ENCODE data around the gene FBXO40. TPM values are rescaled to one million over a fixed set of nuclear protein-coding genes. Genes with fewer than 3 reads are reported as not detected.
"Not testable (repeated sequence)": the region's sequence is repeated elsewhere in the genome, so short reads cannot be mapped to it uniquely, and the experiment has no call there.

FBXO40 gene
- total RNA-seq, 1 experiment from 2014 or later: not detected

GRCh38 chr3:121594850-121595249 is 1.7 kb downstream of the FBXO40 start:
- Histone ChIP-seq H3K4me2 (no peak overlapping the region), H4K20me1 (ENCODE audit: insufficient read depth) (no peaks in the 10 kb centered on the region), H3K4me3 (no peak overlapping the region), H3K36me3 (ENCODE audit: low read depth) (no peaks in the 10 kb centered on the region), H3K79me2 (ENCODE audit: low read depth) (no peaks in the 10 kb centered on the region), H3F3A (ENCODE audit: insufficient read depth, low read depth) (no peaks in the 10 kb centered on the region), H3K9me3 (ENCODE audit: insufficient read depth, low read depth) (no peaks in the 10 kb centered on the region), H3K9me2 (ENCODE audit: insufficient read depth) (no peaks in the 10 kb centered on the region), H3K4me1 (replicated peaks; ENCODE audit: insufficient read depth) (no peaks in the 10 kb centered on the region), H3K27ac (no peak overlapping the region), H3K27me3 (ENCODE audit: insufficient read depth, low read depth) (no peaks in the 10 kb centered on the region), H2AFZ (no peak overlapping the region)
- ChIA-PET CTCF (no interaction called here), POLR2A (ENCODE audit: unreplicated experiment) (no interaction called here)
- no TSS peak for BruUV-seq (replicated peaks)
- DNase-seq: no peak
- TF ChIP-seq EZH2 (IDR thresholded peaks at IDR 0.05; ENCODE audit: low read depth) (no peak), CTCF (conservative IDR thresholded peaks at IDR 0.05) (no peak)
- intact Hi-C loops (cut with micrococcal nuclease; ENCODE audit: unreplicated experiment): no loop called here

DNA sequence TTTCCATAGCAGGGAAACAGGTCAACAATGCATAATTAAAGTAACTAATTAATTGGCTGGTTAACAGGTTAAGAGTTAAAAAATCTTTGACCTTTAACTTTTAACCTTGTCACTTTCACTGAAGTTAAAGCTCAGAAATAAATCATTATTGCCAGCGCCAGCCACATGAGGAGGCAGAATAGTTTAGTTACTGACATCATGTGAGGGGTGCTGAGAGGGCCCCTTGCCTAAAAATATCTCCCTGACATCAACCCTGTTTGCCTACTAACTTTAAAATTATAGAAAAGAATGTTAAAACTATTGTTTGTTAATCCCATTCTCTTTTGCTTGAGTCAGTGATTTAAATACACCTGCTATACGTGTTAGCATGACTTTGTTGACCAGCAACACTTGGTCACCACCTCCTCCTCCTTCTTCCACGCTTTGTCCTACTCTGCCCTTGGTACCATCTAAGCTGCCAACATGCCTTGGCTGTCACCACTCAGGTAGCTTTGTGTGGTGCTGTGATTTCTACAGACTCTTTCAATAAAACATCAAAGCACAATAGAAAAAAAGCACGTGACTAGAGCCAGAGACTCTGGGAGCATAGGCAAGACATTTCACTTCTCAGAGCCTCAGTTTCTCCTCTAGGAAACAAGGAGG is 2.7 kb downstream of the FBXO40 start:
- Histone ChIP-seq H3K9me3 (ENCODE audit: insufficient read depth, low read depth) (no peaks in the 10 kb centered on the region), H4K20me1 (ENCODE audit: insufficient read depth) (no peaks in the 10 kb centered on the region), H3K79me2 (ENCODE audit: low read depth) (no peaks in the 10 kb centered on the region), H3K27ac (no peak overlapping the region), H3K27me3 (ENCODE audit: insufficient read depth, low read depth) (no peaks in the 10 kb centered on the region), H3F3A (ENCODE audit: insufficient read depth, low read depth) (no peaks in the 10 kb centered on the region), H3K4me1 (replicated peaks; ENCODE audit: insufficient read depth) (no peaks in the 10 kb centered on the region), H3K9me2 (ENCODE audit: insufficient read depth) (no peaks in the 10 kb centered on the region), H2AFZ (no peak overlapping the region), H3K4me3 (no peak overlapping the region), H3K4me2 (no peak overlapping the region), H3K36me3 (ENCODE audit: low read depth) (no peaks in the 10 kb centered on the region)
- TF ChIP-seq CTCF (conservative IDR thresholded peaks at IDR 0.05) (no peak), EZH2 (IDR thresholded peaks at IDR 0.05; ENCODE audit: low read depth) (no peak)
- no peak for DNase-seq
- POLR2A ChIA-PET (ENCODE audit: unreplicated experiment): no interaction called here
- intact Hi-C loops (cut with micrococcal nuclease; ENCODE audit: unreplicated experiment): no loop called here
- BruUV-seq (replicated peaks): no TSS peak
- CTCF ChIA-PET: no interaction called here

GRCh38 chr3:121598564-121598963 is 5.4 kb downstream of the FBXO40 start:
- Histone ChIP-seq H3K27me3 (ENCODE audit: insufficient read depth, low read depth) (no peaks in the 10 kb centered on the region), H3K4me2 (no peak overlapping the region), H2AFZ (no peak overlapping the region), H3K9me3 (ENCODE audit: insufficient read depth, low read depth) (no peaks in the 10 kb centered on the region), H3K27ac (no peak overlapping the region), H3K4me1 (replicated peaks; ENCODE audit: insufficient read depth) (no peaks in the 10 kb centered on the region), H4K20me1 (ENCODE audit: insufficient read depth) (no peaks in the 10 kb centered on the region), H3K4me3 (no peak overlapping the region), H3K9me2 (ENCODE audit: insufficient read depth) (no peaks in the 10 kb centered on the region), H3F3A (ENCODE audit: insufficient read depth, low read depth) (no peaks in the 10 kb centered on the region), H3K36me3 (ENCODE audit: low read depth) (no peaks in the 10 kb centered on the region), H3K79me2 (ENCODE audit: low read depth) (no peaks in the 10 kb centered on the region)
- BruUV-seq (replicated peaks): no TSS peak
- CTCF ChIA-PET: no interaction called here
- DNase-seq: no peak
- intact Hi-C loops (cut with micrococcal nuclease; ENCODE audit: unreplicated experiment): no loop called here
- TF ChIP-seq CTCF (conservative IDR thresholded peaks at IDR 0.05) (no peak), EZH2 (IDR thresholded peaks at IDR 0.05; ENCODE audit: low read depth) (no peak)
- POLR2A ChIA-PET (ENCODE audit: unreplicated experiment): no interaction called here

GRCh38 chr3:121599900-121600299 is 6.7 kb downstream of the FBXO40 start:
- H3K9me2 ChIP-seq (ENCODE audit: insufficient read depth); H3K36me3 ChIP-seq (ENCODE audit: low read depth); H3K4me1 ChIP-seq (replicated peaks; ENCODE audit: insufficient read depth); DNase-seq; H3K4me3 ChIP-seq; H4K20me1 ChIP-seq (ENCODE audit: insufficient read depth); intact Hi-C loops (cut with micrococcal nuclease; ENCODE audit: unreplicated experiment); POLR2A ChIA-PET (ENCODE audit: unreplicated experiment); H3K4me2 ChIP-seq; H3K79me2 ChIP-seq (ENCODE audit: low read depth); CTCF ChIA-PET; H3K27ac ChIP-seq; H3K27me3 ChIP-seq (ENCODE audit: insufficient read depth, low read depth); H3K9me3 ChIP-seq (ENCODE audit: insufficient read depth, low read depth); H3F3A ChIP-seq (ENCODE audit: insufficient read depth, low read depth); H2AFZ ChIP-seq; BruUV-seq (replicated peaks): not testable (repeated sequence)
